ENCODE data around the gene G0S2.

G0S2 gene, protein sequence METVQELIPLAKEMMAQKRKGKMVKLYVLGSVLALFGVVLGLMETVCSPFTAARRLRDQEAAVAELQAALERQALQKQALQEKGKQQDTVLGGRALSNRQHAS

DNA sequence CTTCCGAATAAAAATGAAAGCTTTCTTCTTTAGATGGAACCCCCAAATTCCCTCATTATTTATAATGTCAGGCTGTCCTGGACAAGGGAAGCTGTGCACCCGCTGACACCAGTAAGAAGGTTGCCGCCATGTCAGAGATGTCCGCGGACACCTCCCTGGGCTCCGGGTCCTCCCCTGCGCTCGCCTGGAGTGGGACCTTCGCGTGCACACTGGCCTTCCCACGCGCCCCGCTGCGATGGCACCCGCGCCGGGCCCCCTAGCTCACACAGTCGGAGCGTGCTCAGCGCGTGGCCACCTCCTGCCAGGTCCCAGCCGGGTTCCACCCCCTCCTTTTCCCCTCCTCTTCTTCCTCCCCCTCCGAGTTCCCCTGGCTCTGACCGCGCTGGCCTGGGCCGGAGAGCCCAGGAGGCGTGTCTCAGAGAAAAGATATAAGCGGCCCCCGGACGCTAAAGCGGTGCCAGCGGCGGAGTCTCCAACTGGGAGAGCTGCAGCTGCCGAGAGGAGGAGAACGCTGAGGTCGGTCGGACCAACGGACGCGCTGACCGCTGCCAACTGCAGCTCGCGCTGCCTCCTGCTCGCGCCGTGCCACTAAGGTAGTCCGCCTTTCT is at the start of gene G0S2:
G0S2 (plus strand) TSS at position 456 of the 608 bp plus-strand sequence. CDS start 273 bp downstream, outside the sequence.
- no peak for DNase-seq

DNA sequence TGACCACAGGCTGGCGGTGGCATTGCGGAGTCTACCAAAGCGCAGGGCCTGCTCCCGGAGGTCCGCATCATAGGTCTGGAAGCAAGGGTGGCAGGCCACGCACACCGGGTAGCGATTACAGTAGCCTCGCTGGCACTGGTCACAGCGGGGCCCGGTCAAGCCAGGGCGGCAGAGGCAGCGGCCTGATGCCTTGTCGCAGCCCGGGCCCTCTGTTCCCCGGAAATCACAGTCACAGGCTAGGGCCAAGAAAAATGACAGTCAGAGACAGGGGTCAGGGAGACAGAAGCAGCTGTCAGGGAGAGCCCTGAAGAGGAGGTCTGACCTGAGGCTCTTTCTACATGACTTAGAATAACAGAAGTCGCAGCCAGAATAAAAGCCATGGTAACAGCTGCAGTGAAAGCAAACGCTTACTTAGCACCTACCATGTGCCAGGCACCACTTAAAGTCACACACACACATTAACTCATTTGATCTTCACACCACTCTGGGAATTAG is 49.4 kb upstream of the G0S2 start:
- no peak for DNase-seq

DNA sequence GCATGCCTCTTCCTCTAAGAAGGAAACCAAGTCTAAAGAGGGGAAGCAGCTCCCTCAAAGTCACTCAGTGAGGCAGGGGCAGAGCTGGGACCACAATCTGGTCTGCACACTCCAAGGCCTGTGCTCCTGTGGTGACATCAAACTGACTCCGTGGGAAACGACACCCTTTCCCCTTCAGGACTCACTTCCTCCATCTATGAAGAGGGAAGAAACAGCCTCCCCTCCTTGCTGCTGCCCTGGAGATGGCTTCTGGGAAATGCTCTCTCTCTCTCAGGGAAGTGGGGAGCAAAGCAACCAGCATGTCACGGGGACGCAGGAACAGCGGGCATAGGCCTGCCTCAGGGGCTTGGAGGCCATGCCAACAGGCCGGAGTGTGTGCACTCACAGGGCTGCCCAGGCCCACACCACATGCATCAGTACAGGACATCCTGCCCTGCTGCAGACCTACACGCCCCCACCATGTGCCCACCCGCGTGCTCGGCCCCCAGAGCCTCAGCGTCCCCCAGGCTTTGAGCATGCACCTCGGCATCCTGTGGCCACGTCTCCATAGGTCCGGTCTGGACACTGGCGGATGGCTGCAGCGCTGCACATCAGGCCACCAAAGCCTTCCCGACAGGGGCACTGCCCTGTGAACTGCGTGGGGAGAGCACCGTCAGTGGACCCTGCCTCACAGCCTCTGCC is 48.7 kb upstream of the G0S2 start:
- DNase-seq: no peak

DNA sequence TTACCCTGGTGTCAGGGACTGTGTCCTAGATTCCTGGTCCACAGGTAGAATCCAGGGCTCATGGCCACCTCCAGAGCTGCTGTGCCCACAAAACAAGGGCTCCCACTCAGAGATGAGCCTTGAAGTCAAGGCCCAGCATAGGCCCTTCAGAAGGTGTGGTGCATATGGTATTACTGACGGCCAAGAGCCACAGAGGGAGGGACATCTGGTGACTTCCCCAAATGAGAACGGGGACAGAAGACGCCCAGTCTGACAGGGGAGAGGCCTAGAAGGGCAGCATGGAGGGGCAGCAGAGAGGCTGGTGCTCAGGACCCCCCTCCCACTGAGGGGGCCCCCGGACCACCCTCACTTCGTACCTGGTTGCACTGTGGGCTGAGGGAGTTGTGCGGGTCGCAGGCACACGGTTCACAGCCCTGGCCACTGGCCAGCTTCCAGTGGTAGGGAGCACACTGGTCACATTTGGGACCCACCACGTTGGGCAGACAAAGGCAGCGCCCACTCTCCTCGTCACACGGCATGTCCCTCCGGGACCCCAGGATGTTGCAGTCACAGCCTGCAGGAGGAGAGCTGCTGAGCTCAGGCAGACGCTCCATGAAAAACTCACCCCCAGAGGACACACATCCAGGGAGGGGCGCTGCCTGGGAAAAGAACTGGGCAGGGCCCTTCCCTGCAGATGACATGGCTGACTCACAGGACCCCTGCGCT is 48.0 kb upstream of the G0S2 start:
- no peak for DNase-seq

DNA sequence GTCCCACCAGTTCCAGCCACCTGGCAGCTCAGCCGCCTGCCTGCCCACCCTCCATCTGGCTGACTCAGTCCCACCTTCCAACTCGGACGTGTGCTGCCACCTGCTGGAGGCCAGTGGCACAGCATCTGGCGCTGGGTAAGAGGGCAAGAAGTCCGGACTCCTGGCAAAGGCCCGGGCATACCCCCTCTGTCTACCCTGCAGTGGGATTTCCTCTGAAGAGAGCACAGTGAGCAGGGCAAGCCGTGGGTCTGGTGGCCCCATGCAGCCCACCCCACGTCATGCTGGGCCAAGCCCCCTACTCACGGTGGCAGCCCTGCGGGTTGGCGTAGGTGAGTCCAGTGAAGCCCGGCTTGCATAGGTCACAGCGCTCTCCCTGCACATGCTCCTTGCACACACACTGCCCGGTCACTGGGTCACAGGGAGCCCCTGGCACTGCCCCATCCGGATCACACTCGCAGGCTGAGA is 47.4 kb upstream of the G0S2 start:
- peak; percentile 65 for DNase-seq

DNA sequence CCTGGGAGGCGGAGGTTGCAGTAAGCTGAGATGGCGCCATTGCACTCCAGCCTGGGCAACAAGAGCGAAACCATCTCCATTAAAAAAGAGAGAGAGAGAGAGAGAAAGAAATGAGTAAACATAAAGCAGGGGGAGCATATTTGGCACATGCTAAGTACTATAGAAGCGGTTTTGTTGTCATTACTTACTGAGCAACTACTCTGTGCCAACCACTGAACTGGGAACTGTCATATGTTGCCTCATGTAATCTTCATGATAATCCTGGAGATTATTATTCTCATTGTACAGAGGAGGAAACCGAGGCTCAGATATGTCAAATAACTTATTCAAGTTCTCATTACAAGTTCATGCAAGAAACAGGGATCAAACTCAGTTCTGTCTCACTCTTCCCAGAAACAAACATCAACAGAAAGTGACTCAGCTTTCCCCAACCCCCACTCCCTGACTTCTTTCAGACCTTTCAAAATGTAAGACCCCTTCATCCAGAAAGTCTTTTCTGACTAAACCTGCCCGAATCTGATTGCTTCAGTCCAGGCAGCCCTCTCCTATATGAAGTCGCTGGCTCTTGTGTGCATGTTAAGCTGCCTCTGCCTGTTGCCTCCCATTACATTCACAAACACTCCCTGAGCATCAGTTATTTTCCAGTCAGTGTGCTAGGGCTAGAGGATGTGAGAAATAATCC is 46.5 kb upstream of the G0S2 start:
- no peak for DNase-seq

DNA sequence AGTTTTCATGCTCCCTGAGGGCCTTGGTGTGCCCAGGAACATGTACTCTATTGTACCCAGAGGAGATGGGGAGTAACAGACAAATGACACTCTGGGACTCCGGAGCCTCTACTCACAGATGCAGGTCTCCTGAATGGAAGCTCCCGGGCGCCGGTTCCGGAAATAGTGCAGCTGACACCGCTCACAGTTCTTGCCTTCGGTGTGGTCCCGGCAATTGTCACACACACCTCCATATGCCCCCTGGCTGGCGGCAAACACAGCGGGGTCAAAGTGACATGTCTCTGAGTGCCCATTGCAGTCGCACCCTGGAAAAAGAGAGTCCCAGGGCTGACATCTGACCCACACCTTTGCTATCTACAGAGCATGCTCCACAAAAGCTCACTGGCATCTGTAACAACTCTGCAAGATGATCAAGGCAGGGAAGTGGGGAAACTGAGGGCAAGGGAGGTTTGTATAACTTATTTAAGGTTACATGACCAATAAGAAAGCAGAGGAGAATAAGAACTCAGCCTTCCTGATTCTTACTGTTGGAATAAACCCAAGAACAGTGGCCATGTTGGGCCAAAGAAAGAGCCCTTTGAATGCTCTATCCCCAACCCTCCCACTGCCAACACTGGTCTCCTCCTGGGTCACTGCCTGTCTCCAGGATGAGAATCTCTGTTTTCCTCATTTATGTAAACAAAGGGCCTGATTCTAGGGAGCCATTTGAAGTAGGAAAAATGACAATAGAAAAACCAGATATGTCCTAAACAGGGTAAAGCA is 45.4 kb upstream of the G0S2 start:
- no peak for DNase-seq

GRCh38 chr1:209630383-209631225 is 44.6 kb upstream of the G0S2 start:
- no peak for DNase-seq

DNA sequence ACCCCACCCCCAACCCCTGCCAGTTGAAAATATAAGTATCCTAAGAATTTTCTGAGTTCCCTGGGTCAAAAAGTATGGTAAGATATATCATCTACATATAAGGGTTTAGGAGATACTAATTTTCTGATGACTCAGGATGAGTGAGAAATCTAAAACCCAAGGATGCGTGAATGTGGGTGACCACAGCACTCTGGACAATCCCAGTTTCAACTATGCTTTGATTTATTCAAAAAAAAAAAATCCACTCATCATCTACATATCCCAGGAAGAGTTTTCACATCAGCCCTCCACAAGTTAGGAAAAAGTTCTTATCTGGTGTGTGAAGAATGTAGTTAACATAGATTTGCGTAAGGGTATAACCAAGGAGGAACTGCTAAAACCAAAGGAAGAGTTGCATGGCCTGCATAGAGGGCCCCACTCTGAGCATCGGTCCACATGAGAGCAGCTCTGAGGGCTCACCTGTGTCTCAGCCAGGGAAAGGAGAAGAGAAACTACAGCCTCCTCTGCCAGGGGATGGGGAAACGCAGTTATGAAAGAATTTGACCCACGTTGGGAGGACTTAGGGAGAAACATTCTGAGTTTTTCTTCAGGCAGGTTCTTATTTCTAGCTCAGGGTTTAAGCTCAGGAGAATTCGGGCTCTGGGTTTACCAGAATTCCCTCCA is 41.7 kb upstream of the G0S2 start:
- no peak for DNase-seq

GRCh38 chr1:209634005-209634737 is 41.0 kb upstream of the G0S2 start:
- DNase-seq: no peak

- DNase-seq: no peak
Measured at GRCh38 chr1:209635850-209636249, 39.4 kb upstream of the G0S2 start.

- DNase-seq: no peak
Measured at GRCh38 chr1:209641832-209642172, 33.4 kb upstream of the G0S2 start.

GRCh38 chr1:209642816-209643215 is 32.4 kb upstream of the G0S2 start:
- DNase-seq: no peak

GRCh38 chr1:209643285-209644020 is 31.8 kb upstream of the G0S2 start:
- no peak for DNase-seq

DNA sequence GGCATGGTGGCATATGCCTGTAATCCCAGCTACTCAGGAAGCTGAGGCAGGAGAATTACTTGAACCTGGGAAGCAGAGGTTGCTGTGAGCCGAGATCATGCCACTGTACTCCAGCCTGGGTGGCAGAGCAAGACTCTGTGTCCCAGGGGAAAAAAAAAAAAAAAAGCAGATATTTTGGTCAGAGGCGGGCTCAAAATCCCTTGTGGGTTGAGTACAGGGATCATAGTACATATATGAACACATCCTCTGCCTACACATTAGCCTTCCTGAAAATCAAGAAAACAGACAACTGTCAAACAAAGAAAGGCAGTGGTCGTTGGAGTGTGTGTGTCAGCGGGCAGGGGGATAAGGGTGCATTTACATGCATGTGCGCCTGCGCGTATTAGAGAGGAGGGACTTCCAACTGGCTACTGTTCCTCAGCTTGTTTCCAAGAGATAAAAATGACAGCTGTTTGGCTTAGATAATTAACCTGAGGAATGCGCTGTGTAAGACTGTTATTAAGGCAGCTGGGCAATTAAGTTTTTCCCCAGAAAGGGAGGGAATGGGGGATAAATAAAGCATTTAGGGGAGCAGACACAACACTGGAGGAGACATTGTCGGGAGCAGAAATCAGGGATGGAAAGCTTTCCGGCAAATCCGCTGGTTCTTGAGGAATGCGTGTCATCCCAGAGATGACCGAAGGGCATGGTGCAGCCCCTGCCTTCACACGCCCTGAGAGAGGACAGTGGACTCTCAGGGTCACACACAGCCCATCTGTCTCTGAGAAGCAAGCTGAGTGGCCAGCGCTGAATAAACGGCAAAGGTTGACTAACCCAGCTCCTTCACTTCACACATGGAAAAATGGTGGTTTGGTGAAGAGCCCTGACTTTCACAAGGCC is 29.4 kb upstream of the G0S2 start:
- no peak for DNase-seq

- DNase-seq: no peak
Measured at GRCh38 chr1:209646558-209646957, 28.7 kb upstream of the G0S2 start.

DNA sequence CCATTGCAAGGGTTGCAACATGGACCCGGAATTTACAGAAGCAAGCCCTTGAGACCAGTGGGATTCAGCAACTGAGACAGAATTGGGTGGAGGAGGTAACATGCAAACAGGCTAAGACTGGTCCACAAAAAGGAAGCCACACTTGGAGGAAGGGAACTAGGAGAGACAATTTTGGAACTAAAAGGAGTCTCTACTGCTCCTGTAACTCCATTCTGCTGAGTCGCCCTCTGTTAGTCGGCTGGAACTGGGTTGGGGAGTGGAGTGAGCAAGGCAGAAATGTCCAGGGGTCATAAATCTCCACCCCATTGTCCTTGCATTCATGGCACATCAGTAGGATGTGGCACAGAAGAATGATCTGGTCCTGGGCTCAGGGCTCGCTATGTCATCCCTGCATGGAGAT is 28.1 kb upstream of the G0S2 start:
- DNase-seq: no peak

GRCh38 chr1:209648346-209648745 is 26.9 kb upstream of the G0S2 start:
- no peak for DNase-seq

All from CD4-positive, alpha-beta T cell treated with Interleukin-4 for 4 hours (primary cell).